ENCODE measurements around the gene EPRS1. TPM values are rescaled to one million over a fixed set of nuclear protein-coding genes. Genes with fewer than 3 reads are reported as not detected.

Gene EPRS1
- polyA plus RNA-seq, 1 donor from 2014 or later, result 51.6 TPM

- Histone ChIP-seq H2AFZ (ENCODE audit: low read depth, low read length) (no peak overlapping the region), H3K9me2 (ENCODE audit: insufficient read depth, low read length) (no peaks in the 10 kb centered on the region), H3K27me3 (ENCODE audit: insufficient read depth, low read depth, low read length) (no peaks in the 10 kb centered on the region), H3K79me2 (replicated peaks; ENCODE audit: insufficient read depth, low read length) (peaks cover 6% of the 10 kb centered on the region), H3K27ac (ENCODE audit: low read length) (no peak overlapping the region), H3F3A (ENCODE audit: insufficient read depth, low read length, poor library complexity, severe bottlenecking) (no peaks in the 10 kb centered on the region), H3K9me3 (ENCODE audit: low read length) (no peaks in the 10 kb centered on the region), H3K9ac (ENCODE audit: low read length) (no peak overlapping the region), H3K36me3 (ENCODE audit: insufficient read depth, low read length) (no peaks in the 10 kb centered on the region), H4K20me1 (ENCODE audit: insufficient read depth) (no peaks in the 10 kb centered on the region), H3K4me2 (ENCODE audit: low read length) (no peak overlapping the region), H3K4me3 (ENCODE audit: low read length) (no peak overlapping the region)
- TF ChIP-seq EP300 (conservative IDR thresholded peaks at IDR 0.05; ENCODE audit: poor library complexity, severe bottlenecking) (no peak), CTCF (IDR thresholded peaks at IDR 0.05; ENCODE audit: poor library complexity, severe bottlenecking) (no peak), POLR2AphosphoS5 (IDR thresholded peaks at IDR 0.05) (no peak), TAF1 (IDR thresholded peaks at IDR 0.05; ENCODE audit: low read depth) (no peak), SMC3 (conservative IDR thresholded peaks at IDR 0.05; ENCODE audit: poor library complexity) (no peak)
Observed at GRCh38 chr1:220084460-220084859, 38.2 kb upstream of the EPRS1 start.

GRCh38 chr1:220077887-220078286 lies 31.6 kb upstream of the EPRS1 start:
- no peaks in the 10 kb centered on the region for H3K27me3 ChIP-seq (ENCODE audit: insufficient read depth, low read depth, low read length)
- H3K79me2 ChIP-seq (replicated peaks; ENCODE audit: insufficient read depth, low read length), result no peaks in the 10 kb centered on the region
- H3K27ac ChIP-seq (ENCODE audit: low read length), result no peak overlapping the region
- no peak overlapping the region for H3K9ac ChIP-seq (ENCODE audit: low read length)
- peaks cover 4% of the 10 kb centered on the region for H3K36me3 ChIP-seq (ENCODE audit: insufficient read depth, low read length)
- H3K4me3 ChIP-seq (ENCODE audit: low read length), result no peak overlapping the region
- no peaks in the 10 kb centered on the region for H3K9me3 ChIP-seq (ENCODE audit: low read length)
- H3K4me2 ChIP-seq (ENCODE audit: low read length), result no peak overlapping the region
- no peaks in the 10 kb centered on the region for H3F3A ChIP-seq (ENCODE audit: insufficient read depth, low read length, poor library complexity, severe bottlenecking)
- H4K20me1 ChIP-seq (ENCODE audit: insufficient read depth), result no peaks in the 10 kb centered on the region
- TF ChIP-seq EP300 (conservative IDR thresholded peaks at IDR 0.05; ENCODE audit: poor library complexity, severe bottlenecking) (no peak), MXI1 (conservative IDR thresholded peaks at IDR 0.05; ENCODE audit: poor library complexity, severe bottlenecking) (no peak), REST (IDR thresholded peaks at IDR 0.05; ENCODE audit: borderline replicate concordance) (no peak)
- H2AFZ ChIP-seq (ENCODE audit: low read depth, low read length), result no peak overlapping the region
- no peaks in the 10 kb centered on the region for H3K9me2 ChIP-seq (ENCODE audit: insufficient read depth, low read length)

- Histone ChIP-seq H3F3A (ENCODE audit: insufficient read depth, low read length, poor library complexity, severe bottlenecking) (no peaks in the 10 kb centered on the region), H3K4me3 (ENCODE audit: low read length) (no peak overlapping the region), H4K20me1 (ENCODE audit: insufficient read depth) (no peaks in the 10 kb centered on the region), H3K9me3 (ENCODE audit: low read length) (no peaks in the 10 kb centered on the region), H3K9me2 (ENCODE audit: insufficient read depth, low read length) (no peaks in the 10 kb centered on the region), H3K36me3 (ENCODE audit: insufficient read depth, low read length) (peaks cover 4% of the 10 kb centered on the region), H3K79me2 (replicated peaks; ENCODE audit: insufficient read depth, low read length) (no peaks in the 10 kb centered on the region), H3K27me3 (ENCODE audit: insufficient read depth, low read depth, low read length) (no peaks in the 10 kb centered on the region), H2AFZ (ENCODE audit: low read depth, low read length) (no peak overlapping the region), H3K4me2 (ENCODE audit: low read length) (no peak overlapping the region), H3K9ac (ENCODE audit: low read length) (no peak overlapping the region), H3K27ac (ENCODE audit: low read length) (no peak overlapping the region)
- no peak for TF ChIP-seq EP300 (conservative IDR thresholded peaks at IDR 0.05; ENCODE audit: poor library complexity, severe bottlenecking)
- TF ChIP-seq POLR2AphosphoS5 (IDR thresholded peaks at IDR 0.05), result no peak
- TF ChIP-seq TAF1 (IDR thresholded peaks at IDR 0.05; ENCODE audit: low read depth), result no peak
- no peak for TF ChIP-seq EZH2 (IDR thresholded peaks at IDR 0.05; ENCODE audit: borderline replicate concordance, insufficient read depth, low read length, poor library complexity, severe bottlenecking)
- no peak for TF ChIP-seq RAD21 (conservative IDR thresholded peaks at IDR 0.05)
Observed at GRCh38 chr1:220076861-220077762, 30.8 kb upstream of the EPRS1 start.

Data from neural cell (in vitro differentiated cells).